Kasumi-1 (cell line): ENCODE measurements around the gene HSD17B11.
"Not testable (repeated sequence)": the region's sequence is repeated elsewhere in the genome, so short reads cannot be mapped to it uniquely, and the experiment has no call there.

Source experiments
- DNase-seq, 2 experiments: peaks; one replicate each; lab custom pipeline; 2025; lab: John Stamatoyannopoulos, UW

Gene HSD17B11

GRCh38 chr4:87356832-87357526, 34.0 kb downstream of the HSD17B11 start:
- DNase-seq = no peak

- DNase-seq = no peak
These were observed 36.6 kb downstream of the HSD17B11 start for GRCh38 chr4:87354168-87355102.

GRCh38 chr4:87353592-87353991, 37.4 kb downstream of the HSD17B11 start:
- no peak for DNase-seq

- no peak for DNase-seq
These were observed 45.8 kb downstream of the HSD17B11 start for GRCh38 chr4:87345139-87345538.

GRCh38 chr4:87342872-87343271, 48.1 kb downstream of the HSD17B11 start:
- DNase-seq = no peak

- not testable (repeated sequence) for DNase-seq
These were observed 48.9 kb downstream of the HSD17B11 start for GRCh38 chr4:87341954-87342635.

- DNase-seq = no peak
These were observed 51.5 kb downstream of the HSD17B11 start for GRCh38 chr4:87339440-87339839.

- DNase-seq = no peak
These were observed 53.6 kb downstream of the HSD17B11 start for GRCh38 chr4:87337361-87337760.

GRCh38 chr4:87333267-87333666, 57.7 kb downstream of the HSD17B11 start:
- no peak for DNase-seq

- no peak for DNase-seq
These were observed 60.2 kb downstream of the HSD17B11 start for GRCh38 chr4:87330761-87331160.

- no peak for DNase-seq
These were observed 63.9 kb downstream of the HSD17B11 start for GRCh38 chr4:87327136-87327535.

- no peak for DNase-seq
These were observed 64.5 kb downstream of the HSD17B11 start for GRCh38 chr4:87326460-87326859.

GRCh38 chr4:87322754-87323153, 68.2 kb downstream of the HSD17B11 start, which contains the start of gene HSD17B13:
Gene HSD17B13, minus strand, starts transcription at chr4:87322882. Its CDS starts 41 bp downstream, at chr4:87322841.
- DNase-seq = no peak

- DNase-seq = no peak
These were observed 69.1 kb downstream of the HSD17B11 start for GRCh38 chr4:87321888-87322287.

GRCh38 chr4:87317527-87317926, 73.5 kb downstream of the HSD17B11 start:
- no peak for DNase-seq

- no peak for DNase-seq
These were observed 74.0 kb downstream of the HSD17B11 start for GRCh38 chr4:87316961-87317360.

GRCh38 chr4:87315000-87315399, 76.0 kb downstream of the HSD17B11 start:
- DNase-seq = not testable (repeated sequence)

- DNase-seq = no peak
These were observed 77.2 kb downstream of the HSD17B11 start for GRCh38 chr4:87313756-87314155.

- DNase-seq = no peak
These were observed 79.3 kb downstream of the HSD17B11 start for GRCh38 chr4:87311684-87312083.

GRCh38 chr4:87310691-87311335, 80.2 kb downstream of the HSD17B11 start:
- DNase-seq = no peak

GRCh38 chr4:87309625-87310024, 81.4 kb downstream of the HSD17B11 start:
- DNase-seq = no peak

- DNase-seq = no peak
These were observed 84.9 kb downstream of the HSD17B11 start for GRCh38 chr4:87306056-87306455.
